DND-41 (cell line): Measurements from ENCODE around the gene APMAP.

Experiments used
- ATAC-seq: fragments of 200-7000 bp; cut with Tn5 transposase; 3 replicates; pipeline ENCODE4 v1.9.1; 2021; ENCODE audit warnings: low read depth; ENCODE audit not compliant: insufficient read depth
- DNase-seq: peaks from one replicate; pipeline ENCODE4 v3.0.0-alpha.2; 2020
- H2AFZ ChIP-seq: 2 replicates; pipeline ENCODE4 v1.6.0; 2012; ENCODE audit warnings: low read depth, low read length
- H3K27ac ChIP-seq: 2 replicates; pipeline ENCODE4 v1.5.1; 2012; ENCODE audit warnings: low read length, inconsistent platforms
- H3K27me3 ChIP-seq: fragments of 200-600 bp; sonication (generic); 2 replicates; pipeline ENCODE4 v1.6.0; 2012; ENCODE audit warnings: low read length, mild to moderate bottlenecking, inconsistent platforms; ENCODE audit not compliant: insufficient read depth, poor library complexity
- H3K36me3 ChIP-seq: 2 replicates; pipeline ENCODE4 v1.5.1; 2012; ENCODE audit warnings: low read length, inconsistent platforms; ENCODE audit not compliant: insufficient read depth
- H3K4me1 ChIP-seq: 2 replicates; pipeline ENCODE4 v1.5.1; 2012; ENCODE audit warnings: mild to moderate bottlenecking, low read length; ENCODE audit not compliant: insufficient read depth
- H3K4me2 ChIP-seq: 2 replicates; pipeline ENCODE4 v1.6.0; 2012; ENCODE audit warnings: mild to moderate bottlenecking, moderate library complexity, low read length, inconsistent platforms; ENCODE audit not compliant: insufficient read depth
- H3K4me3 ChIP-seq, 2 experiments: fragments of 200-600 bp in 1 of 2; shearing (Covaris generic) in 1 of 2; 2 replicates each; pipeline ENCODE4 v1.5.1; 2012 to 2016; ENCODE audit warnings: inconsistent platforms in 2 of 2, low read length in 2 of 2, mild to moderate bottlenecking in 2 of 2, low read depth in 1 of 2, moderate library complexity in 1 of 2
- H3K79me2 ChIP-seq: 2 replicates; pipeline ENCODE4 v1.6.0; 2012; ENCODE audit warnings: low read length, inconsistent platforms; ENCODE audit not compliant: insufficient read depth
- H3K9ac ChIP-seq: 2 replicates; pipeline ENCODE4 v1.6.0; 2012; ENCODE audit warnings: low read depth, mild to moderate bottlenecking, inconsistent platforms, low read length, moderate library complexity
- H3K9me3 ChIP-seq: 2 replicates; pipeline ENCODE4 v1.5.1; 2012; ENCODE audit warnings: low read length, moderate library complexity, mild to moderate bottlenecking, inconsistent platforms; ENCODE audit not compliant: insufficient read depth, severe bottlenecking
- H4K20me1 ChIP-seq: 2 replicates; pipeline ENCODE4 v1.6.0; 2012; ENCODE audit warnings: low read length; ENCODE audit not compliant: insufficient read depth
- CTCF ChIP-seq: IDR thresholded peaks from 2 replicates; pipeline ENCODE4 v1.5.1; 2012; ENCODE audit warnings: borderline replicate concordance, low read length, moderate library complexity, mild to moderate bottlenecking; ENCODE audit not compliant: poor library complexity, severe bottlenecking; ENCODE audit errors: extremely low read depth
- EZH2 ChIP-seq: IDR thresholded peaks from 3 replicates; pipeline ENCODE4 v1.6.1; 2012; ENCODE audit warnings: borderline replicate concordance, low read depth, mild to moderate bottlenecking, moderate library complexity, low read length, inconsistent platforms; ENCODE audit not compliant: severe bottlenecking

The APMAP gene

GRCh38 chr20:25013478-25014380 is 21.2 kb upstream of the APMAP start:
- DNase-seq = no peak
- Histone ChIP-seq H3K4me3 (no peak overlapping the region), H3K9me3 (no peaks in the 10 kb centered on the region), H3K27me3 (no peaks in the 10 kb centered on the region), H3K9ac (no peak overlapping the region), H2AFZ (no peak overlapping the region), H3K36me3 (peaks cover 89% of the 10 kb centered on the region), H3K4me1 (no peaks in the 10 kb centered on the region), H4K20me1 (no peaks in the 10 kb centered on the region), H3K27ac (no peak overlapping the region), H3K79me2 (no peaks in the 10 kb centered on the region), H3K4me2 (no peak overlapping the region)
- TF ChIP-seq EZH2 (no peak), CTCF (no peak)
- no peak for ATAC-seq

DNA sequence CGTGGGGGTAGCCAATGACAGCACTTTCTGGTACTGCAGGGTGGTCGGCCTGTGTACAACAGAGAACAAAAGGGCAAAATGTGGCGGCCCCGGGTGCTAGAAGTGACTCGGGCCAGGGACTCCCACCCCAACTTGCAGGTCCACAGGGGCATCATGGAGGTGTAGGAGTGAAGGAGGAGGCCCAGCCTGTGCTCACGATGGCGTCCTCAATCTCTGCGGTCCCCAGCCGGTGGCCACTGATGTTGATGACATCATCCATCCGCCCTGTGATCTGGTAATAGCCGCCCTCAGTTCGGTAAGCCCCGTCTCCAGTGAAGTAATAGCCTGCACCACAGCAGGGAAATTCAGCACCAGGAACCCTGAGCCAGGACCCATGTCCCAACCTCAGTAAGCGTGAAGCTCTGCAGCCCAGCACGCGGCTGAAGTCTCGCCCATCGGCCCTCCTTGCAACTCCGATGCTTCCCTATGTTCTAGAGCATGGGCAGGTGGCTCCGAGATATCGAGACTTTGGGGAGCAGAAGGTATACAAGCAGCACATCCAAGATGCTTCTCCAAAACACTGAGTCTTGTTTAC is 20.2 kb upstream of the APMAP start:
- TF ChIP-seq EZH2 = no peak
- TF ChIP-seq CTCF = no peak
- H3K9ac ChIP-seq = no peak overlapping the region
- no peaks in the 10 kb centered on the region for H3K4me1 ChIP-seq
- ATAC-seq = no peak
- H2AFZ ChIP-seq = no peak overlapping the region
- peaks cover 89% of the 10 kb centered on the region for H3K36me3 ChIP-seq
- H3K4me2 ChIP-seq = no peak overlapping the region
- H4K20me1 ChIP-seq = no peaks in the 10 kb centered on the region
- H3K27ac ChIP-seq = no peak overlapping the region
- no peaks in the 10 kb centered on the region for H3K27me3 ChIP-seq
- no peaks in the 10 kb centered on the region for H3K9me3 ChIP-seq
- H3K4me3 ChIP-seq = no peak overlapping the region
- H3K79me2 ChIP-seq = no peaks in the 10 kb centered on the region
- no peak for DNase-seq

DNA sequence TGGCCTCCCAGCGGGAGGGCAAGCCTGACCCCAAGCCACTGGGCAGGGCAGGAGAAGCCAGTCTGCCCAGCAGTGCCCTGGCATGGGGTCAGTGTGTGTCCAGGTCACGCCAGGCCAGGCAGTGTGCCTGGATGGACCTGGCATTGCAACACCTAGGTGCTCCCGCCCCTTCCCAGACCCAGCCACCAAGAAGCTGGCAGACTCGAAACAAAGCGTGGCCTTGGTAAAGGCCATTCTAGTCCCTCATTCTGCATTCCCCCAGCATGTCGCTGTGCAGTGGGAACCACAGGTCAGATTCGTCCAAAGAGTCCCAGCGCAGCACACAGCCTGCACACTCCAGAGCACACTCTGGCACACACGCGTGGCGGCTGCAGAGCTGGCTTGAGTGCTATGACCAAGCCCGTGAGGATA is 19.3 kb upstream of the APMAP start:
- no peaks in the 10 kb centered on the region for H3K4me1 ChIP-seq
- DNase-seq (no peak), ATAC-seq (no peak)
- H4K20me1 ChIP-seq = no peaks in the 10 kb centered on the region
- no peak for TF ChIP-seq EZH2
- TF ChIP-seq CTCF = no peak
- H2AFZ ChIP-seq = no peak overlapping the region
- no peak overlapping the region for H3K27ac ChIP-seq
- no peak overlapping the region for H3K9ac ChIP-seq
- no peak overlapping the region for H3K4me3 ChIP-seq
- H3K27me3 ChIP-seq = no peaks in the 10 kb centered on the region
- H3K4me2 ChIP-seq = no peak overlapping the region
- H3K79me2 ChIP-seq = no peaks in the 10 kb centered on the region
- no peaks in the 10 kb centered on the region for H3K9me3 ChIP-seq
- peaks cover 92% of the 10 kb centered on the region for H3K36me3 ChIP-seq
